ENCODE data around the gene SRMS.

SRMS gene

GRCh38 chr20:63567136-63567385 is 19.5 kb upstream of the SRMS start:
- Histone ChIP-seq H3F3A (ENCODE audit: low read depth) (no peaks in the 10 kb centered on the region), H3K4me3 (ENCODE audit: low read length, poor library complexity, severe bottlenecking) (no peak overlapping the region), H3K9ac (ENCODE audit: low read depth, low read length, poor library complexity, severe bottlenecking) (no peak overlapping the region), H3K4me1 (ENCODE audit: insufficient read depth, low read length, poor library complexity, severe bottlenecking) (peaks cover 21% of the 10 kb centered on the region), H3K79me2 (ENCODE audit: insufficient read depth, low read length) (no peaks in the 10 kb centered on the region), H3K27me3 (ENCODE audit: insufficient read depth, low read length, poor library complexity, severe bottlenecking) (peaks cover 4% of the 10 kb centered on the region), H2AFZ (ENCODE audit: low read length) (no peak overlapping the region), H4K20me1 (ENCODE audit: insufficient read depth, low read length, poor library complexity, severe bottlenecking) (peaks cover 13% of the 10 kb centered on the region), H3K4me2 (ENCODE audit: low read depth, low read length, poor library complexity, severe bottlenecking) (no peak overlapping the region), H3K36me3 (ENCODE audit: insufficient read depth, low read length) (no peaks in the 10 kb centered on the region), H3K9me3 (ENCODE audit: insufficient read depth, low read depth, low read length) (no peaks in the 10 kb centered on the region), H3K9me2 (replicated peaks; ENCODE audit: low read depth, low read length) (no peaks in the 10 kb centered on the region)
- TF ChIP-seq EZH2phosphoT487 (IDR thresholded peaks at IDR 0.05; ENCODE audit: borderline replicate concordance) (no peak), CTCF (conservative IDR thresholded peaks at IDR 0.05; ENCODE audit: low read length) (no peak)

DNA sequence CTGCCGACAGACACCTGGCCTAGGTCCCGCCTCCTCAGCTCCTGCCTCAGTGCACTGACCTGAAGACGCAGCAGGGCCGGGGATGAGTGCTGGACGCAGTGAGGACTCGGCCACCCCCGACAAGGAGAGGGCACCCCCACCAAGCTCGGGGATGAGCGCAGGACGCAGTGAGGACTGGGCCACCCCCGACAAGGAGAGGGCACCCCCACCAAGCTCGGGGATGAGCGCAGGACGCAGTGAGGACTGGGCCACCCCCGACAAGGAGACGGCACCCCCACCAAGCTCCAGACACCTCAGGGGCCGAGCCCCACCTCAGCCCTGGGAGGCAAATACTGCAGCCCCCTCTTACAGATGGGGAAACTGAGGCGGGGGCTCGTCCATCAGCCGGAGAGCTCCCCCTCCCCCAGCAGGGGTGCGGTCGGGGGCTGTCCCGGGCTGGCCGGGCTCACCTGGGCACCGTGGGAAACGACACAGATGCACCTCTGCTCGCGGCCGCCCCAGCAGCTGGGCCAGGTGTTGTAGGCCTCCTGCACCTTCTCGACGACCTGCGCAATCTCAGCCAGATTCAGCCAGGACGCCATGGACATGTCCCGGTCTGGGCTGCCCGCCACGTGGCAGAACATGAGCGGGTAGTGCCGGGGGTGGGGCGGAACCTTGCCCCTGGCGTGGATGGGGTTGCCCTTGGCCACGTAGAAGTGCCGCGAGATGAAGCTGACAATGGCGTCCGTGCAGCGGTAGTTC is 19.0 kb upstream of the SRMS start:
- peaks cover 13% of the 10 kb centered on the region for H4K20me1 ChIP-seq (ENCODE audit: insufficient read depth, low read length, poor library complexity, severe bottlenecking)
- no peak overlapping the region for H3K9ac ChIP-seq (ENCODE audit: low read depth, low read length, poor library complexity, severe bottlenecking)
- peaks cover 21% of the 10 kb centered on the region for H3K4me1 ChIP-seq (ENCODE audit: insufficient read depth, low read length, poor library complexity, severe bottlenecking)
- TF ChIP-seq EZH2phosphoT487 (IDR thresholded peaks at IDR 0.05; ENCODE audit: borderline replicate concordance), result no peak
- TF ChIP-seq CTCF (conservative IDR thresholded peaks at IDR 0.05; ENCODE audit: low read length), result no peak
- no peaks in the 10 kb centered on the region for H3K36me3 ChIP-seq (ENCODE audit: insufficient read depth, low read length)
- H3K4me2 ChIP-seq (ENCODE audit: low read depth, low read length, poor library complexity, severe bottlenecking), result no peak overlapping the region
- peaks cover 4% of the 10 kb centered on the region for H3K27me3 ChIP-seq (ENCODE audit: insufficient read depth, low read length, poor library complexity, severe bottlenecking)
- no peak overlapping the region for H3K4me3 ChIP-seq (ENCODE audit: low read length, poor library complexity, severe bottlenecking)
- H3K9me2 ChIP-seq (replicated peaks; ENCODE audit: low read depth, low read length), result no peaks in the 10 kb centered on the region
- no peaks in the 10 kb centered on the region for H3K79me2 ChIP-seq (ENCODE audit: insufficient read depth, low read length)
- H2AFZ ChIP-seq (ENCODE audit: low read length), result no peak overlapping the region
- H3F3A ChIP-seq (ENCODE audit: low read depth), result no peaks in the 10 kb centered on the region
- H3K9me3 ChIP-seq (ENCODE audit: insufficient read depth, low read depth, low read length), result no peaks in the 10 kb centered on the region

DNA sequence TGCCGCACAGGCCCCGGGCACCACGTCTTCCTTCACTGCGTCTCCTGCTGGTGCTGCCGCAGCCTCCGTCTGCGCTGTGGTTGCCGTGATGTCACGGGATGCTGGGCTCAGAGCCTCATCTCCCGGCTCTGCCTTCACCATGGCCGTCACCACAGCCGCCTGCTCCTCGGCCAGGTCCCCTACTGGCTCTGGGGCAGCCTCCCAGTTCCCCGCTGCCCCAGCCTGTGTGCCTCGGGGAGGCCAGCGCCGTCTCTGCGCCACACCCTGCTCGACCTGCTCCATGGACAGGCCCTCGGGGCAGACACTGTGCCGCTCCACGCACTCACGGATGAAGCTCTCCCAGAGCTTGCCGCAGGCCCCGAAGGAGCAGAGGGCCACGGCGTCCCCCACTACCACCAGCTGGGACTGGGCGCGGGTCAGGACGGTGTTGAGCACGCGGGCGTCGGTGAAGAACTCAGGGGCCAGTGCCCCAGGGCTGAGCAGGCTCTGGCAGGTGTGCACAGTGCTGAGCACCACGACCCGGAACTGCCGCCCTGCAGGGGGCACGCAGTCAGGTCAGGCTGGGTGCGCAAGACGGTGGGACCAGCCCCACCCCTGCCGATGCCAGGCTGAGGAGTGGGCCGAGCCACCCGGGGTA is 18.3 kb upstream of the SRMS start:
- no peak overlapping the region for H2AFZ ChIP-seq (ENCODE audit: low read length)
- no peaks in the 10 kb centered on the region for H3K36me3 ChIP-seq (ENCODE audit: insufficient read depth, low read length)
- TF ChIP-seq CTCF (conservative IDR thresholded peaks at IDR 0.05; ENCODE audit: low read length), result no peak
- H3K4me3 ChIP-seq (ENCODE audit: low read length, poor library complexity, severe bottlenecking), result no peak overlapping the region
- peaks cover 4% of the 10 kb centered on the region for H3K27me3 ChIP-seq (ENCODE audit: insufficient read depth, low read length, poor library complexity, severe bottlenecking)
- no peaks in the 10 kb centered on the region for H3K9me2 ChIP-seq (replicated peaks; ENCODE audit: low read depth, low read length)
- peaks cover 13% of the 10 kb centered on the region for H4K20me1 ChIP-seq (ENCODE audit: insufficient read depth, low read length, poor library complexity, severe bottlenecking)
- no peak overlapping the region for H3K4me2 ChIP-seq (ENCODE audit: low read depth, low read length, poor library complexity, severe bottlenecking)
- H3K4me1 ChIP-seq (ENCODE audit: insufficient read depth, low read length, poor library complexity, severe bottlenecking), result peaks cover 21% of the 10 kb centered on the region
- H3K9me3 ChIP-seq (ENCODE audit: insufficient read depth, low read depth, low read length), result no peaks in the 10 kb centered on the region
- no peaks in the 10 kb centered on the region for H3K79me2 ChIP-seq (ENCODE audit: insufficient read depth, low read length)
- H3F3A ChIP-seq (ENCODE audit: low read depth), result no peaks in the 10 kb centered on the region
- no peak overlapping the region for H3K9ac ChIP-seq (ENCODE audit: low read depth, low read length, poor library complexity, severe bottlenecking)

All from Loucy (cell line).